ENCODE results near the gene SUZ12. TPM values are rescaled to one million over a fixed set of nuclear protein-coding genes. Genes with fewer than 3 reads are reported as not detected.
"Not testable (repeated sequence)": the region's sequence is repeated elsewhere in the genome, so short reads cannot be mapped to it uniquely, and the experiment has no call there.

SUZ12 gene
- total RNA-seq, 1 donor from 2014 or later = 14.7 TPM

- H3K36me3 ChIP-seq = no peaks in the 10 kb centered on the region
Measured at GRCh38 chr17:31917065-31917529, 19.7 kb upstream of the SUZ12 start.

GRCh38 chr17:31917721-31918120 is 19.1 kb upstream of the SUZ12 start:
- H3K27me3 ChIP-seq; H3K4me3 ChIP-seq; H3K27ac ChIP-seq; H3K9me3 ChIP-seq; H3K36me3 ChIP-seq; intact Hi-C loops (cut with DNase I); DNase-seq (ENCODE audit: extremely low spot score in 2 of 2); H3K4me1 ChIP-seq: not testable (repeated sequence)

More at GRCh38 chr17:31917065-31917529, 19.7 kb upstream of the SUZ12 start:
- DNase-seq (ENCODE audit: extremely low spot score in 2 of 2) = no peak
- Histone ChIP-seq H3K4me1 (no peaks in the 10 kb centered on the region), H3K4me3 (no peak overlapping the region), H3K9me3 (no peaks in the 10 kb centered on the region), H3K27me3 (no peaks in the 10 kb centered on the region), H3K27ac (no peak overlapping the region)
- TF ChIP-seq POLR2AphosphoS5 (IDR thresholded peaks at IDR 0.05; ENCODE audit: insufficient read depth in 1 of 2, low read depth in 1 of 2) (no peak), CTCF (IDR thresholded peaks at IDR 0.05) (no peak), POLR2A (IDR thresholded peaks at IDR 0.05) (no peak)
- intact Hi-C loops (cut with DNase I) = no loop called here

- Histone ChIP-seq H3K27me3 (no peaks in the 10 kb centered on the region), H3K36me3 (no peaks in the 10 kb centered on the region), H3K4me3 (no peak overlapping the region), H3K9me3 (no peaks in the 10 kb centered on the region), H3K27ac (no peak overlapping the region), H3K4me1 (no peaks in the 10 kb centered on the region)
- no peak for TF ChIP-seq CTCF (IDR thresholded peaks at IDR 0.05)
- no peak for TF ChIP-seq POLR2AphosphoS5 (IDR thresholded peaks at IDR 0.05; ENCODE audit: insufficient read depth in 1 of 2, low read depth in 1 of 2)
- TF ChIP-seq POLR2A (IDR thresholded peaks at IDR 0.05) = no peak
- DNase-seq (ENCODE audit: extremely low spot score in 2 of 2) = no peak
- intact Hi-C loops (cut with DNase I) = no loop called here
Measured at GRCh38 chr17:31918701-31919128, 18.1 kb upstream of the SUZ12 start.

GRCh38 chr17:31919802-31920525 is 16.8 kb upstream of the SUZ12 start:
- H3K36me3 ChIP-seq = no peaks in the 10 kb centered on the region
- no peaks in the 10 kb centered on the region for H3K4me1 ChIP-seq
- intact Hi-C loops (cut with DNase I) = no loop called here

GRCh38 chr17:31926100-31926729 is 10.6 kb upstream of the SUZ12 start:
- Histone ChIP-seq H3K4me1 (no peaks in the 10 kb centered on the region), H3K4me3 (no peak overlapping the region)

More at GRCh38 chr17:31919802-31920525, 16.8 kb upstream of the SUZ12 start:
- Histone ChIP-seq H3K4me3 (no peak overlapping the region), H3K27ac (no peak overlapping the region), H3K9me3 (no peaks in the 10 kb centered on the region), H3K27me3 (no peaks in the 10 kb centered on the region)
- no peak for TF ChIP-seq CTCF (IDR thresholded peaks at IDR 0.05)
- TF ChIP-seq POLR2AphosphoS5 (IDR thresholded peaks at IDR 0.05; ENCODE audit: insufficient read depth in 1 of 2, low read depth in 1 of 2) = no peak
- TF ChIP-seq POLR2A (IDR thresholded peaks at IDR 0.05) = no peak
- no peak for DNase-seq (ENCODE audit: extremely low spot score in 2 of 2)

More at GRCh38 chr17:31926100-31926729, 10.6 kb upstream of the SUZ12 start:
- Histone ChIP-seq H3K27ac (no peak overlapping the region), H3K36me3 (no peaks in the 10 kb centered on the region), H3K27me3 (no peaks in the 10 kb centered on the region), H3K9me3 (no peaks in the 10 kb centered on the region)
- intact Hi-C loops (cut with DNase I) = no loop called here
- TF ChIP-seq POLR2A (IDR thresholded peaks at IDR 0.05) (no peak), CTCF (IDR thresholded peaks at IDR 0.05) (no peak), POLR2AphosphoS5 (IDR thresholded peaks at IDR 0.05; ENCODE audit: insufficient read depth in 1 of 2, low read depth in 1 of 2) (no peak)
- no peak for DNase-seq (ENCODE audit: extremely low spot score in 2 of 2)

Measured in vagina (tissue), 2 donors.